CD4-positive, alpha-beta T cell treated with Interleukin-2 at 100 ng/mL for 4 hours (primary cell): Measurements from ENCODE around the gene TENT4B.
A peak's percentile ranks its signal among the peaks of the same experiment; 100 is the strongest.
"Not testable (repeated sequence)": the region's sequence is repeated elsewhere in the genome, so short reads cannot be mapped to it uniquely, and the experiment has no call there.

Experiments
- DNase-seq: peaks from one replicate; pipeline ENCODE4 v3.0.0-alpha.2; 2020; ENCODE audit warnings: low spot score

TENT4B gene

GRCh38 chr16:50234771-50235556 is 81.9 kb downstream of the TENT4B start:
- no peak for DNase-seq

DNA sequence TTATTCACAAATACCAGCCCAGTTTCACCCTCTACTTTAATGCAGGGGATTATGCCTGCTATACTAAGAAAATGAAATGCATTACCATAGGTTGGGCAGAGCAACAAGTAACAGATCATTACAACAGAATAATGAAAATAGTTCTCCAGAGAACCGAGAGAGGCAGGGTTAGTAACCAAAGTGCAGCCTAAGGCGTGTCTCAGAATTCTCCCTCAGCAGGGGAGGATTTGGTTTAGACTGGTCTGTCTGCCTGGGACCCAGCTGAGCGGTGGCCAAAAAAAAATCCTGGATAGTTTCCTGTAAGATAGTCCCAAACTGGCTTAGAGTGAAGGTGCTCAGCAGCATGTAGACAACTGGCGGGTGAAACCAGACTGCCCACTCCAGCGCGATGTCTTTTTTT is 82.5 kb downstream of the TENT4B start:
- no peak for DNase-seq

DNA sequence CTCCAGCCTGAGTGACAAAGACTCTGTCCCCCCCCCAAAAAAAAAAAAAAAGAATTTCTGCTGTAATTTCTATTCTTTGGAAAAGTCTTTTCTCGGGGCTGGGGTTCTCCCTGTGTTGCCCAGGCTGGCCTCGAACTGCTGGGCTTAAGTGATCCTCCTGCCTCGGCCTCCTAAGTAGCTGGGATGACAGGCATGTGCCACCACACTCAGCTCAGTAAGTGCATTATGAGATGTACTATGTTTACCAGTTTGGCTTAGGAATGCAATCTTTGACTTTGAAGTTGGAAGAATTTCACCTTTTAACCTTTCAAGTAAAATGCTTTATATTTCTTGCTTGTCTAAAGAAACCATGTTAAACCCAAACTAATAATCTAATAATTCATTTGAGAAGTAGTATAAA is 85.2 kb downstream of the TENT4B start:
- no peak for DNase-seq

DNA sequence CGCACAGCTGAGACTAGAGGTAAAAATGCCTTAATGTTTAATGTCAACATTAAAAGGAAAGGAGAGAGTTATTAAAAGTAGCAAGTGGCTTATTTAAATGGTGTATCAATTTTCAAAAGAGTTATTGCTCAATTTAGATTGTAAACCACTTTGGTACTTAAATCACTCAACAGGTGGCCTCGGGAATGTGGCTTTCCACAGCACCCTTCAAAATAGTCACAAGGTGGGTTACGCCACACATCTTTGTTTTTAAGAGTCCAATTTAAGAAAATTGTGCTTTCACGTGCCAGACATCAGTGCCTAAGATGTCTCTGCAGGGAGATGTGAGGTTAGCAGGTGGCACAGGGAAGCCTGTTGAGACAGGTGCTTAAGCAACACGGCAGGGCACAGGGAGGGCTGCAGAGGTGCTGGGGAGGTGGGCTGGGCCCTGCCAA is 85.8 kb downstream of the TENT4B start:
- DNase-seq: no peak

DNA sequence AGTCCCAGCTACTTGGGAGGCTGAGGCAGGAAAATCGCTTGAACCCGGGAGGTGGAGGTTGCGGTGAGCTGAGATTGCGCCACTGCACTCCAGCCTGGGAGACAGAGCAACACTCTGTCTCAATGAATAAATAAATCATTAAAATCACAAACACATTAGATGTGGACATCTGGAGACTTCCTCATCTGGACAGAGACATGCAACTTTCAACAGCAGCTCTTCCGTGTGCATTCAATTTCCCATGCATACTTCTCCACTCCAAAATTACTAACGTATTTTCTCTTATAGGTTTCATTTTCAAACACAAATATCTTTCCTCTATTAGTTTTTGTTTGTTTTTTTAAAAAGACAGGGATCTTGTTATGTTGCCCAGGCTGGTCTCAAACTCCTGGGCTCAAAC is 89.9 kb downstream of the TENT4B start:
- DNase-seq: not testable (repeated sequence)

GRCh38 chr16:50244140-50244503 is 91.0 kb downstream of the TENT4B start:
- no peak for DNase-seq

DNA sequence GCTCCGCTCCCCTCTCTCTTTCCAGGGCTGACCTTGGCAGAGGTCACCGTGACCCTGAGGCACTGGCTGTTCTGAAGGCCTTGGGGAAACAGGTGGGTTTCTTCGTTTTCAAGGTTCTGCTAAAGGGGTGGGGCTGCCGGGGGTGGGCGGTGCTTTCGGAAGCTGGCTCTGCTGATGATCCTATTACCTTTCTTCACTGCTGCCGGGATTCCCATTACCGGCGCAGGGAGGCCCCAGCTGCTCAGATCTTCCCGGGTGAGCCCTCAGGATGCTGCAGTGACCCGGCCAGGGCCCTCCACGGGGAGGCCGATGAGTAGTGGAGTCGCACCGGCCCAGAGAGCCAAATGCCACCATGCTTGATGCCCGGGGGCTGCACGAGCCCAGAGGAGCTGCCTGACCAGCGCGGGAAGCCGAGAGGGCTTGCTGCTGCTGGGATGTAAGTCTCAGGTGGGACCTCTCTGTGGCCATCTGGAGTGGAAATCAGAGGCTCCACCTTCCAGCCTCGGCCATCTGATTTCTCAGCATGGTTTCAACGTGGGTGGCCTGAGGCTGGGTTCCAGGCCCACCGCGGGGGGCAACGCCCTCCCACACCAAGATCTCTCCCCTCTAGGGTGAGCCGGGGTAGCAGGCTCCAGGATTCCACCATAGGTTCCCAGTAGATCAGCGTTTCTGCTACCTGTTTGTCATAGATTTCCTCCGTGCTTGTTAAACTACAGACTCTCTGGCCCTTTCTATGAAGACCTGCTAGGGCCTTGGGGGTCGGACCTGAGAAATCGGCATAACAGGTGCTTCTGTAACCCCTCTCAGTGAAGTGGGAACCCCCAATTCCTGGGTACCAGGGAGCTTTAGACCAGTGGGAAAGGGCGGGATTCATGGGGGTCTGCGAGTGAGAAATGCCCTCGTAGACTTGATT is 91.7 kb downstream of the TENT4B start:
- no peak for DNase-seq

DNA sequence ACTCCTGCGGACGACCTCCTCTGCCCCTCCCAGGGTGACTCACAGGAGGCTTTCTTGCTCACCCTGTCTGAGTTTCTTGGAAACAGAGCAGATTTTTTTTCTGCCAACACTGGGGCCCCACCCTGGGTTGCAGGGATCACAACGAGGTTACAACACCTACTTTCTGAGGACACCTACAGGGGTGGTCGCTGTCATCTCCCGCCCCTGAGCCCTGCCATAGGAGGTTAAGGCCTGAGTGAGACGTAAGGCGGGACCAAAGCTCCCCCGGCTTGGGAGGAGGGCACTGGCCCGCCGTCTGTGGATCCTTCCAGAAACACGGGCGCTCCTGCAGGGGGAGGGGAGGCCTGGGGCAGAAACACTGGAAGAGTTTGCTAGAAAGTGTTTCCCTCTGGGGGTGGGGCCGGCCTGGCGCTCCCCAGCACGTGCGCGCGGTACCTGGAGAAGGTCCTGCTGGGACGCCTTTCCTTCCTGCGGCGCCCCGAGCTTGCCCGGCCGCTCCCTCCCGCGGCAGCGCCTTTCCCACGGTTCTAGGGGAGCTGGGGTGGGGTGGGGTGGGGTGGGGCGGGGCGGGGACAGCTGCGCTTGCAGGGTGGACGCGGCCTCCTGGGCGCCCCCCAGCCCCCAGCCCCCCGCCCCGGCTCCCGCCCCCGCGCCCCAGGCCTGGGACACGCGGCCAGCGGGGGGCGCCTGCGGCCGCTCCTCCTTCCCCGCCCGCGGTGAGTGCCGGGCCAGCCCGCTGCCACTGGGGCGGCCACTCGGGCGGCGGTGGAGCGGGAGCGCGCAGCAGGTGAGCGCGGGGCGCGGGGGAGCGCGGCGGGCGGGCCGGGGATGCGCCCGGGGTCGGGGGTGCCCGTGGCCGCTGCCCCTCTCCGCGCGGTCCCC is 92.6 kb downstream of the TENT4B start:
- peak; percentile 90 for DNase-seq

- no peak for DNase-seq
Measured at GRCh38 chr16:50246299-50247122, 93.4 kb downstream of the TENT4B start.

GRCh38 chr16:50247123-50247905 is 94.2 kb downstream of the TENT4B start:
- no peak for DNase-seq

DNA sequence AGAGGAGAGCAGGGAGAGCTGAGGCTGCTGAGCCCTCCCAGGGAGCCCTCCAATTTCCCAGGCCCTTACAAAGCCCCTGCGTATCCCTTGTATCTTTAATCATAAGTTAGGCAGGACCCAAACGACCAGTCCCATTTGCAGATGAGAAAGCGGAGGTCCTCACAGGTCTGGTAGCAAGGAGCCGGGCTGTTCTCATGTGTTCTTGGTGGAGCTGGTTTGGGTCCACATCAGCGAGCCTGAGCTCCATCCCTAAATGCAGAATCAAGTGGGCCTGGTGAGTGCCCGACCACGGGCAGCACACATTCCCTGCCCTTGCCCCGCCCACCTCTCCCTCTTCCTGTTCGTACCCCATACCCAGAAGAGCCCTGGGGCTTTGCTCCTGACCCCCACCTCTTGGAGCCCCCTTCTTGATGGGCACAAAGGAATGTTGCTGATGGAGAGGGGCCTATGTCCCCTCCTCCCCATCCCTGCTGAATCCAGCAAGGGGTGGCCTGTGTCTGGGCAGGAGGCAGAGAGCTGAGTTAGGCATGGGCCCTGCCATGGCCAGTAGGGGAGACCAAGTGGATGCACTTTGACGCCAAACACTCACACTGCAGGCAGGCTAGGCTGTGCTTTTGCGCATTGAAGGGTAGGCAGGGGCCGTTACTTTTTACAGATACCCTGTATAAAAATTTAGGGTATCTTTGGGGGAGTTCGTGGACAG is 95.0 kb downstream of the TENT4B start:
- DNase-seq: no peak

- DNase-seq: no peak
Measured at GRCh38 chr16:50248845-50249244, 95.7 kb downstream of the TENT4B start.

DNA sequence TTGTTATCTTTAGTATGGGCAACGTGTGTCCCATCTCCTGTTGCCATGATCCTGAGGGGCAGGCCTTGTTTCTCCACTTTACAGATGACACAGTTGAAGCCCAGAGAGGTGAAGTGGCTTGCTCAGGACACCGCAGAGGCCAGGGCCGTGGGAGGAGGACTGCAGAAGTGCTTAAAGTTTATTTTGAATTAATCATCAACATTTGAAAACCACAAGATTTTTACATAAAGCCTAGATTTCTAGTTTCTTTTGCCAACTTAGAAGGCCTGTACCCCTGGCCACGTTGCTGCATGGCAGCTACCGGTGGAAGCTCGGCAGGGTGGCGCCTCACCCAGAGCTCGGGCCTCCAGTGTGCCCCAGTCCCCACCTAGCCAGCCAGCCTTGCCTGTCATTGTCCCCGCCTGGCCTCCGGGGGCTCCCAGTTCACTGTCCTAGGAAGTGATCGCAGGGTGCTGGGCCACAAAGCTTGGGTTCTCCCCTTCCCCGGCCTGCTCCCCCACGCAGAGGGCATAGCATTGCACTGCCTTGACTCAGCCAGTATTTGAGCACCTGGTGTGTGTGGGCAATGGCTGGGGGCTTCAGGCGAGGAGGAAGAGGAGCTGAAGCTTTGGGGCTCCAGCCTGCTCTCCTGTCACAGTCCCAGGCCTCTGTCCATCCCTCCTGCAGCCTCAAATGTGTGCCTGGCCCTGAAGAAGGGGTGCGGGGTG is 98.4 kb downstream of the TENT4B start:
- DNase-seq: no peak

DNA sequence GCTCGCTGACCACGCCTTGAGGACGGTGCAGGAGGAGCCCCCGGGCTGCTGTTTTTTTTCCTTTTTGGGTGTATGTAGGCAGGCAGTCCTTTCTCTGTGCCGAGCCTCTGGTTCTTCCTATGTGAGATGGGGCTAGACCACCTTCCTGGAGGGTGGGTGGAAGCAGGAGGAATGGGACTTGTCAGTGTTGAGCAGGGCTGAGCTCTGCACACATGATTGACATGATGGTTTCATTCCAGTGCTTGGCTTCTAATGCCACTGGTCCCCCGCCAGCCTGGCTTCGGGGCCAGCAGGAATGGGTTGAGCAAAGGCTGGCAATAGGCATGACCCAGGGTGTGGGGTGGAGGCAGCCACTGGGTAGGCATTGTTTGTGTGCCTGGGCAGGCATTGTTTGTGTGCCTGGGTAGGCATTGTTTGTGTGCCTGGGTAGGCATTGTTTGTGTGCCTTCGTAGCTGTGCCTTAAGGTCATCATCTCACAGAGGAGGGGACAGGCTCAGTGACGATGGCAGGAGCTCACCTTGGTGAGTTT is 99.0 kb downstream of the TENT4B start:
- DNase-seq: no peak

DNA sequence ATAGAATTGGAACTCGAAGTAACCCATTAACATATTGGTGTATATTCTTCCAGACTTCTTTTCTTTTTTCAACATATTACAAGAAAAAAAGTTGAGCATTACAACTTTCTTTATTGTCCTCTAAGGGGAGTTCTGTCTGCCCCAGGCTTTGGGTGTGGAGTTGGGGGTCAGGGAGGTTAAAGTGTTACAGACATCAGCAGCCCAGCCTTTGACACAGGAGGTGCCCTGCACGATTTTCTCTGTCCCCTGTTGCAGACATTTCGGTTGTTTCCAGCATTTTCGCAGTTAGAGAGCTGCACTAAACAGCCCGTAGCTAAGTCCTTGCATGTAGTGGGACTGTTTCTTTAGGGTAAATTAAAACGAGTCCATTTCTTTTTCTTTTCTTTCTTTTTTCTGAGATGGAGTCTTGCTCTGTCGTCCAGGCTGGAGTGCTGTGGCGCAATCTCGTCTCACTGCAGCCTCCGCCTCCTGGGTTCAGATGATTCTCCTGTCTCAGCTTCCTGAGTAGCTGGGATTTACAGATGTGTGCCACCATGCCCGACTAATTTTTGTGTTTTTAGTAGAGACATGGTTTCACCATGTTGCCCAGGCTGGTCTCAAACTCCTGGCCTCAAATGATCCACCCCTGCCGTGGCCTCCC is 99.9 kb downstream of the TENT4B start:
- no peak for DNase-seq

GRCh38 chr16:50253514-50253910 is 100.4 kb downstream of the TENT4B start:
- DNase-seq: no peak

- no peak for DNase-seq
Measured at GRCh38 chr16:50254072-50254471, 101.0 kb downstream of the TENT4B start.

GRCh38 chr16:50255538-50255937 is 102.4 kb downstream of the TENT4B start:
- DNase-seq: no peak
